GM12891 (cell line): ENCODE measurements around the gene IFNLR1.

Source experiments
- PAX5 ChIP-seq: IDR thresholded peaks from 2 replicates; pipeline ENCODE4 v1.6.1; 2011; ENCODE audit warnings: low read length, moderate library complexity, mild to moderate bottlenecking; ENCODE audit not compliant: insufficient read depth, severe bottlenecking
- POLR2A ChIP-seq: IDR thresholded peaks from 2 replicates; pipeline ENCODE4 v1.6.1; 2011; ENCODE audit warnings: low read depth, low read length, control low read depth
- POLR2AphosphoS5 ChIP-seq: IDR thresholded peaks from 2 replicates; pipeline ENCODE4 v1.6.1; 2011; ENCODE audit warnings: low read depth, low read length, control low read depth
- POU2F2 ChIP-seq: IDR thresholded peaks from 2 replicates; pipeline ENCODE4 v1.6.1; 2011; ENCODE audit warnings: low read depth, mild to moderate bottlenecking, control low read depth, low read length, moderate library complexity
- SPI1 ChIP-seq: IDR thresholded peaks from 2 replicates; pipeline ENCODE4 v1.6.1; 2011; ENCODE audit warnings: low read depth, low read length, control low read depth
- TAF1 ChIP-seq: IDR thresholded peaks from 2 replicates; pipeline ENCODE4 v1.6.1; 2011; ENCODE audit warnings: low read depth, low read length, control low read depth

DNA sequence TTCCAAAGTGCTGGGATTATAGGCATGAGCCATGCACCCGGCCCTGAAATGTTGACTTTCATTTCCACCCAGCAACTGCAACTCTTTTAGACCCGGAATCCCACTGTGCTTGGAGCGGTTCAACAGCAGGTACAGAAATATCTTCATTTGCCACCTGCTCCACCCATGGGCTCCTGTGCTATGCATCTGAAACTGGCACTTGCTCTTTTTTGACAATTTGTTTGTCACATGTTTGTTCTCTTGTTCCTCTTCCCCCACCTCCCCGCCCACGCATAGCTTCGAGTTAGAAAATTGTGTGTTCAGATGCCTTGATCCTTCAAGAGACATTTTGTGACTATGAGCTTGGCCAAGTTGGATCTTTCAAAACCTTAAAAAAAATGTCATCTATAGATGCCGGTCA, 2.4 kb upstream of the IFNLR1 start:
- TF ChIP-seq POLR2AphosphoS5 (no peak), POLR2A (no peak), SPI1 (no peak), TAF1 (no peak), PAX5 (no peak), POU2F2 (peak; percentile 33; the same call in 1 of the 2 replicates)
